Lung (tissue), 12 donors: ENCODE results near the gene FRAT2. TPM values are rescaled to one million over a fixed set of nuclear protein-coding genes. Genes with fewer than 3 reads are reported as not detected.

Source experiments
- ATAC-seq: fragments of 200-7000 bp; cut with Tn5 transposase; one replicate; pipeline ENCODE4 v1.9.1; 2020; ENCODE audit warnings: moderate number of reproducible peaks; ENCODE audit not compliant: insufficient read depth, low FRiP score
- DNase-seq, 3 donors: peaks; one replicate each; pipeline ENCODE4 v3.0.0-alpha.2; 2013 to 2017
- H3K27ac ChIP-seq, 2 donors: one replicate each; pipeline ENCODE4 v1.5.1; 2013; ENCODE audit warnings: mild to moderate bottlenecking in 2 of 2, moderate library complexity in 2 of 2, control low read depth in 1 of 2, inconsistent platforms in 1 of 2, low read depth in 1 of 2, low read length in 1 of 2
- H3K27me3 ChIP-seq, 3 donors: one replicate each; pipeline ENCODE4 v1.5.1; 2013; ENCODE audit warnings: low read length in 2 of 3; ENCODE audit not compliant: control insufficient read depth in 3 of 3, insufficient read depth in 3 of 3
- H3K36me3 ChIP-seq, 4 donors: one replicate each; pipeline ENCODE4 v1.5.1; 2013; ENCODE audit warnings: low read length in 4 of 4, mild to moderate bottlenecking in 1 of 4, moderate library complexity in 1 of 4; ENCODE audit not compliant: control insufficient read depth in 4 of 4, insufficient read depth in 4 of 4
- H3K4me1 ChIP-seq, 5 donors: one replicate each; pipeline ENCODE4 v1.5.1; 2013; ENCODE audit warnings: low read length in 5 of 5, mild to moderate bottlenecking in 2 of 5, moderate library complexity in 1 of 5; ENCODE audit not compliant: control insufficient read depth in 5 of 5, insufficient read depth in 5 of 5
- H3K4me3 ChIP-seq: one replicate; pipeline ENCODE4 v1.5.1; 2013; ENCODE audit warnings: mild to moderate bottlenecking, control low read depth, moderate library complexity
- H3K9ac ChIP-seq, 2 donors: one replicate each; pipeline ENCODE4 v1.5.1; 2013; ENCODE audit warnings: low read length in 2 of 2, control low read depth in 1 of 2; ENCODE audit not compliant: insufficient read depth in 1 of 2
- H3K9me3 ChIP-seq, 4 donors: one replicate each; pipeline ENCODE4 v1.5.1; 2013; ENCODE audit warnings: low read length in 3 of 4, mild to moderate bottlenecking in 1 of 4, moderate library complexity in 1 of 4; ENCODE audit not compliant: control insufficient read depth in 4 of 4, insufficient read depth in 3 of 4
- WGBS, 2 donors: extraction: QIAGEN DNeasy Blood & Tissue Kit; methylation state at CpG; one replicate each; pipeline ENCODE4 v1.1.7; 2013; 5-methylcytosine and 5-hydroxymethylcytosine counted together
- polyA plus RNA-seq, 2 donors: library from polyadenylated mRNA; stranded (reverse); fragments of 200-250 nt; gene quantifications; one replicate each; pipeline ENCODE4 v1.2.1, GENCODE V29; 2013
- total RNA-seq, 2 donors: library from RNA; depleted of rRNA in 1 of 2; stranded (reverse); fragments of >200 nt in 1 of 2; gene quantifications; one replicate each; pipeline ENCODE4 v1.2.1, GENCODE V29; 2014 to 2021
- TF ChIP-seq, protein P1 (sequence below): IDR thresholded peaks from 2 replicates; pipeline ENCODE4 v1.5.1; 2012; ENCODE audit warnings: mild to moderate bottlenecking; ENCODE audit errors: control extremely low read depth, extremely low read depth
- donor health status: control.
- donor health status: control.
- donor health status: Bipolar disorder and iron deficiency.
- donor health status: healthy.
- donor health status: DM: yes; HTN: yes; CAD: no.

FRAT2 gene
- total and polyA plus RNA-seq, 4 donors, result 7.0 to 25.9 (median 17.3) TPM

DNA sequence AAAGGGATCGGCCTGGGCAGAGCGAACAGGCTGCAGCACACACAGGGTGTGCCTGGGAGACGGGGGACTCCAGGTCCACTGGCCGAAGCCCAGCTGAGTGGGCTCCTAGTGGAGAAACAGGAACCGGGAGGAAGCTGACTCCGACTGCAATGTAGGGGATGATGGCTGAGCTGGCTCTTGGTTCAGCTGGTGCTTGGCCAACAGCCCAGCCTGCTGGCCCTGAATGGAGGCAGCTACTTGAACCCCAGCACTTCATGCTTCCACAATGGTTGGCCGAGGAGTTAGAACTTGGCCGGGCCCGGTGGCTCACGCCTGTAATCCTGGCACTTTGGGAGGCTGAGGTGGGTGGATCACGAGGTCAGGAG lies 27.0 kb upstream of the FRAT2 start:
- peaks cover 0 to 40% (median 17%) of the 10 kb centered on the region in 4 donors for H3K36me3 ChIP-seq
- no peaks in the 10 kb centered on the region for H3K27me3 ChIP-seq
- DNase-seq (no peak), ATAC-seq (no peak)
- H3K9me3 ChIP-seq, result no peaks in the 10 kb centered on the region
- no peak overlapping the region for H3K27ac ChIP-seq
- H3K9ac ChIP-seq, result no peak overlapping the region
- no peak overlapping the region for H3K4me3 ChIP-seq
- TF ChIP-seq, protein P1, sequence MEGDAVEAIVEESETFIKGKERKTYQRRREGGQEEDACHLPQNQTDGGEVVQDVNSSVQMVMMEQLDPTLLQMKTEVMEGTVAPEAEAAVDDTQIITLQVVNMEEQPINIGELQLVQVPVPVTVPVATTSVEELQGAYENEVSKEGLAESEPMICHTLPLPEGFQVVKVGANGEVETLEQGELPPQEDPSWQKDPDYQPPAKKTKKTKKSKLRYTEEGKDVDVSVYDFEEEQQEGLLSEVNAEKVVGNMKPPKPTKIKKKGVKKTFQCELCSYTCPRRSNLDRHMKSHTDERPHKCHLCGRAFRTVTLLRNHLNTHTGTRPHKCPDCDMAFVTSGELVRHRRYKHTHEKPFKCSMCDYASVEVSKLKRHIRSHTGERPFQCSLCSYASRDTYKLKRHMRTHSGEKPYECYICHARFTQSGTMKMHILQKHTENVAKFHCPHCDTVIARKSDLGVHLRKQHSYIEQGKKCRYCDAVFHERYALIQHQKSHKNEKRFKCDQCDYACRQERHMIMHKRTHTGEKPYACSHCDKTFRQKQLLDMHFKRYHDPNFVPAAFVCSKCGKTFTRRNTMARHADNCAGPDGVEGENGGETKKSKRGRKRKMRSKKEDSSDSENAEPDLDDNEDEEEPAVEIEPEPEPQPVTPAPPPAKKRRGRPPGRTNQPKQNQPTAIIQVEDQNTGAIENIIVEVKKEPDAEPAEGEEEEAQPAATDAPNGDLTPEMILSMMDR, result no peak
- H3K4me1 ChIP-seq, result peaks cover 0 to 8% (median 0%) of the 10 kb centered on the region in 5 donors
- WGBS, 2 donors, result 74 to 86% methylated on average over 11 of the region's 11 CpGs

- TF ChIP-seq, protein P1, result no peak
- Histone ChIP-seq H3K4me1 (peaks cover 0 to 13% (median 0%) of the 10 kb centered on the region in 5 donors), H3K36me3 (peaks cover 0 to 34% (median 16%) of the 10 kb centered on the region in 4 donors), H3K9ac (no peak overlapping the region), H3K27me3 (no peaks in the 10 kb centered on the region), H3K4me3 (no peak overlapping the region), H3K9me3 (no peaks in the 10 kb centered on the region), H3K27ac (no peak overlapping the region)
- no peak for ATAC-seq
- DNase-seq, result no peak
- 89 to 93% methylated on average over 11 of the region's 11 CpGs for WGBS, 2 donors
Observed at GRCh38 chr10:97360705-97361536, 26.4 kb upstream of the FRAT2 start.

GRCh38 chr10:97358781-97359180 lies 24.3 kb upstream of the FRAT2 start:
- H3K4me3 ChIP-seq, result no peak overlapping the region
- peaks cover 0 to 14% (median 0%) of the 10 kb centered on the region in 5 donors for H3K4me1 ChIP-seq
- TF ChIP-seq, protein P1, result no peak
- peaks cover 0 to 29% (median 15%) of the 10 kb centered on the region in 4 donors for H3K36me3 ChIP-seq
- ATAC-seq (no peak), DNase-seq (no peak)
- WGBS, 2 donors, result 71 to 91% methylated on average over 3 of the region's 3 CpGs
- no peaks in the 10 kb centered on the region for H3K27me3 ChIP-seq
- H3K27ac ChIP-seq, result no peak overlapping the region
- H3K9ac ChIP-seq, result no peak overlapping the region
- no peaks in the 10 kb centered on the region for H3K9me3 ChIP-seq
